K562 (cell line): ENCODE data around the gene ILK. TPM values are rescaled to one million over a fixed set of nuclear protein-coding genes. Genes with fewer than 3 reads are reported as not detected.

Experiments
- BDP1 ChIP-seq: IDR thresholded peaks from 3 replicates; pipeline ENCODE4 v1.6.1; 2011; ENCODE audit not compliant: insufficient read length, insufficient read depth
- ESRRB ChIP-seq: fragments of 250-450 bp; sonication (Bioruptor Pico); IDR thresholded peaks from 2 replicates; pipeline ENCODE4 v1.5.0; 2020; ENCODE audit warnings: mild to moderate bottlenecking, moderate library complexity, borderline replicate concordance
- FOXM1 ChIP-seq, 2 experiments: fragments of 450-650 bp in 1 of 2; sonication (generic) in 1 of 2; formaldehyde crosslinking in 1 of 2; IDR thresholded peaks; 2 replicates each; pipeline versions ENCODE4 v1.6.1 to v1.9.0; 2017 to 2022; ENCODE audit warnings: low read depth in 2 of 2, mild to moderate bottlenecking in 2 of 2, missing genetic modification reagents in 1 of 2, moderate library complexity in 1 of 2
- HINFP ChIP-seq: fragments of 450-650 bp; conservative IDR thresholded peaks from 2 replicates; pipeline ENCODE4 v1.6.1; 2016; ENCODE audit warnings: missing genetic modification characterization, low read depth, mild to moderate bottlenecking, control low read depth, missing compliant biosample characterization
- KAT2B ChIP-seq: IDR thresholded peaks from one replicate; pipeline ENCODE4 v1.6.1; 2012; ENCODE audit warnings: low read depth, mild to moderate bottlenecking, control low read depth, inconsistent platforms, low read length, moderate library complexity
- KDM1A ChIP-seq, 2 experiments: fragments of 450-650 bp; IDR thresholded peaks; 2 replicates each; pipeline ENCODE4 v1.6.1; 2016; ENCODE audit warnings: mild to moderate bottlenecking in 2 of 2
- MAX ChIP-seq: sonication (generic); formaldehyde crosslinking; IDR thresholded peaks from 2 replicates; pipeline ENCODE4 v1.9.0; 2022; ENCODE audit warnings: mild to moderate bottlenecking, missing genetic modification reagents
- NCOA1 ChIP-seq: fragments of 450-650 bp; IDR thresholded peaks from 2 replicates; pipeline ENCODE4 v1.6.1; 2016; ENCODE audit warnings: low read depth
- PHB ChIP-seq: fragments of 250-450 bp; sonication (Bioruptor Pico); IDR thresholded peaks from 2 replicates; pipeline ENCODE4 v1.5.0; 2021
- POU5F1 ChIP-seq: fragments of 150-350 bp; IDR thresholded peaks from 2 replicates; pipeline ENCODE4 v1.6.1; 2014; ENCODE audit warnings: borderline replicate concordance, low read length, low read depth, mild to moderate bottlenecking; ENCODE audit not compliant: partially characterized antibody
- SMAD1 ChIP-seq: fragments of 150-350 bp; IDR thresholded peaks from 2 replicates; pipeline ENCODE4 v1.6.1; 2014; ENCODE audit warnings: low read length, low read depth; ENCODE audit not compliant: partially characterized antibody
- SMAD4 ChIP-seq: fragments of 250-450 bp; sonication (Bioruptor Pico); conservative IDR thresholded peaks from 2 replicates; pipeline ENCODE4 v1.8.0; 2021; ENCODE audit warnings: inconsistent platforms, mild to moderate bottlenecking, moderate library complexity
- SMARCA5 ChIP-seq: fragments of 450-650 bp; IDR thresholded peaks from 2 replicates; pipeline ENCODE4 v1.6.1; 2016
- TARDBP ChIP-seq: fragments of 450-650 bp; IDR thresholded peaks from 2 replicates; pipeline ENCODE4 v1.6.1; 2016
- ZBTB49 ChIP-seq: sonication (generic); formaldehyde crosslinking; IDR thresholded peaks from 2 replicates; pipeline ENCODE4 v1.8.0; 2022; ENCODE audit warnings: missing genetic modification reagents, mild to moderate bottlenecking, borderline replicate concordance
- ZMIZ1 ChIP-seq, 2 experiments: fragments of 150-350 bp in 1 of 2; IDR thresholded peaks; 2 replicates each; pipeline ENCODE4 v1.6.1; 2012 to 2016; ENCODE audit warnings: low read depth in 2 of 2, low read length in 2 of 2, mild to moderate bottlenecking in 1 of 2, moderate library complexity in 1 of 2
- ZNF384 ChIP-seq: IDR thresholded peaks from 2 replicates; pipeline ENCODE4 v1.6.1; 2012; ENCODE audit warnings: low read depth, low read length, improper control_type of control experiment
- ZNF76 ChIP-seq: fragments of 250-450 bp; sonication (Bioruptor Pico); IDR thresholded peaks from 2 replicates; pipeline ENCODE4 v1.4.0; 2020; ENCODE audit warnings: mild to moderate bottlenecking, moderate library complexity, borderline replicate concordance
- polyA plus RNA-seq, 8 experiments: library from polyadenylated mRNA; depleted of rRNA in 4 of 8; stranded (reverse) in 5 of 8; unstranded in 3 of 8; fragments of >200 nt; fragmentation: Nextera tagmentation in 2 of 8; fragmentation: Illumina TruSeq in 1 of 8; extraction: Ambion mirVana in 2 of 8; extraction: Trizol in 1 of 8; gene quantifications; 2 replicates each; pipeline versions ENCODE4 v1.2.1 to v1.2.3, GENCODE V29; 2011 to 2014; ENCODE audit warnings: inconsistent platforms in 1 of 8, missing spikeins in 1 of 8
- total RNA-seq, 7 experiments: library from RNA; depleted of rRNA in 6 of 7; stranded (reverse); fragments of >200 nt in 6 of 7; fragmentation: Illumina TruSeq in 2 of 7; extraction: Trizol in 2 of 7; gene quantifications; 2 replicates each; pipeline versions ENCODE4 v1.2.1 to v1.2.3, GENCODE V29; 2011 to 2021; ENCODE audit warnings: low replicate concordance in 1 of 7

Gene ILK
- total and polyA plus RNA-seq, 9 of the 15 experiments (the other 6 are each of a cell fraction or from before 2014, with no cell fraction given), result 43.3 to 95.9 (median 58.9) TPM

GRCh38 chr11:6568191-6568918 lies 35.2 kb upstream of the ILK start (continued):
- TF ChIP-seq PHB (CRISPR knock-in tag), result no peak
- no peak for TF ChIP-seq POU5F1
- no peak for TF ChIP-seq ESRRB
- TF ChIP-seq FOXM1 (IDR thresholded peaks at IDR 0.05; ENCODE audit: low read depth), result 0 out of 2 replicates have a peak, but pooled peaks have one; percentile 22
- TF ChIP-seq FOXM1 (CRISPR knock-in tag; IDR thresholded peaks at IDR 0.05; ENCODE audit: low read depth), result no peak
- peak; percentile 70 to 78; a peak in 3 of 4 replicates for TF ChIP-seq KDM1A (IDR thresholded peaks at IDR 0.05)
- TF ChIP-seq SMARCA5, result no peak
- 0 out of 2 replicates have a peak, but pooled peaks have one; percentile 29 for TF ChIP-seq SMAD4 (CRISPR knock-in tag)
- TF ChIP-seq HINFP, result no peak
- TF ChIP-seq MAX (CRISPR knock-in tag), result 0 out of 2 replicates have a peak, but pooled peaks have one; percentile 34
- TF ChIP-seq TARDBP, result 0 out of 2 replicates have a peak, but pooled peaks have one; percentile 38
- no peak for TF ChIP-seq ZNF384
- no peak for TF ChIP-seq ZBTB49 (CRISPR knock-in tag)
- no peak for TF ChIP-seq ZMIZ1 (IDR thresholded peaks at IDR 0.05; ENCODE audit: low read depth in 2 of 2, low read length in 2 of 2)
- peak; percentile 38 for TF ChIP-seq SMAD1
- TF ChIP-seq KAT2B, result no peak
- no peak for TF ChIP-seq BDP1
- peak; percentile 49; the same call in 1 of the 2 replicates for TF ChIP-seq NCOA1
- TF ChIP-seq ZNF76, result 0 out of 2 replicates have a peak, but pooled peaks have one; percentile 36
